Measurements from ENCODE around the gene TSG101. TPM values are rescaled to one million over a fixed set of nuclear protein-coding genes. Genes with fewer than 3 reads are reported as not detected.

TSG101 gene
- total RNA-seq, 1 experiment from 2014 or later, result 117 TPM

DNA sequence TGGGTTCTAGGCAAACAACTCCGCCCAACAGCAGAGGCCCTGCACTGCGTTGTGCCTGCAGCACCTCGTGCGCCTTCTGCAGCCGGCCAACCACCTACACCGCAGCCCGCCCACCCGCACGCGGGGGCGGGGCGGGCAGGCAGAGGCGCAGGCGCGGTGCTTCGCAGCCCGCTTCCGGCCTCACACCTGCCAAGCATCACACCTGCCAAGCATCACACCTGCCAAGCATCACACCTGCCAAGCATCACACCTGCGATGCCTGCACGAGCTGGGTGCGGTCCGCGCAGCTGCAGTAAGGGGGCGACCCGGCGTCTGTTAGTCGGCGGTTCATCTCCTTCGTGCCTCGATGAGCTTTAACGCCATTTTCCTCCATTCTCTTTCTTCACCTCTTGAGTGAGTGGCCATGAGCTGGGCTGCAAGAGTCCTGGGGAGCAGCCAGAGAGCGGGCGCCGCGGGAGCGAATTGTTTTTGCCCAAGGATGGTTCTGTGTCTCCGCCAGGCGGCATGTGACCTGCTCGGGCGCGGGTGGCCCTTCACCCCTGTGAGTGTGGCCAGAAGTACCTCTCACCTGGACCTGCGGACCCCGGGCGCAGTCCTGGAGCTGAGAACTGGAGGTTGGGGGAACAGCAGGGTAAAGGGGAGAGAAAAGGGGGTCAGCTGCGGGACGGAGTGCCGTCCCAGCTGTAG is 70.9 kb downstream of the TSG101 start, which contains the start of gene LDHAL6A:
TSS of gene LDHAL6A (plus strand) at position 171 of the 687 bp plus-strand sequence. CDS start 825 bp downstream, outside the sequence.
- in situ Hi-C loops (cut with HindIII; ENCODE audit: low pct_unique_long_range_greater_than_20kb, low sequenced_read_pairs), result no loop called here
- no peak for DNase-seq (ENCODE audit: low read depth)

DNA sequence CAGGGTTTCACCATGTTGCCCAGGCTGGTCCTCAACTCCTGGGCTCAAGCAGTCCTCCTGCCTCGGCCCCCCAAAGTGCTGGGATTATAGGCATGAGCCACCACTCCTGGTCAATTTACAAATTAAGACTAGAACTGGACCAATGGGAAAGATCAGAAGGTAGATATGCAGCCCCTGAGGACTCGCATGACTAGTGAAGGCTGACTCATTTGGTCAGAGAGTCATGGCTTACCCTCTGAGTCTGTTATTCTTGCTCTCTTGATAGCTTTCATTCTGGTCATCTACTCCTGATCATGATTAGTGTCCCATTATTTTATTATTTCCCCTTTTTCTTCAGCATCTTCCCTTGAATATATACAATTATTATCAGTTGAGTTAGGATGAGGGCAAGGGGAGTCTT is 73.8 kb downstream of the TSG101 start:
- peak; percentile 18 for DNase-seq (ENCODE audit: low read depth)
- in situ Hi-C loops (cut with HindIII; ENCODE audit: low pct_unique_long_range_greater_than_20kb, low sequenced_read_pairs), result no loop called here

DNA sequence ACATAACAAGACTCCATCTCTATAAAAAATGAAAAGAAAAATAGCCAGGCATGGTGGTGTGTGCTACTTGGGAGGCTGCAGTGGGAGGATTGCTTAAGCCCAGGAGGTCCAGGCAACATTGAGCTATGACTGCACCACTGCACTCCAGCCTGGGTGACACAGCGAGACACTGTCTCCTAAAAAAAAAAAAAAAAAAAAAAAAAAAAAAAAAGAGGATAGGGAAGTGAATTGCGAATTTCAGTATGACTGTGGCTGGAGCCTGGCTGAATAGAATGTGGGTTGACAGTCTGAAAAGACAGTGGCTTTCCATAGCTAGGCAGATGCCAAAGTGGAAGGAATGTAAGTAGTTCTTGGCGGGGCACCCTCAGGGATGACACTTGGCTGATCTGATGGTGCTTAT is 77.5 kb downstream of the TSG101 start:
- in situ Hi-C loops (cut with HindIII; ENCODE audit: low pct_unique_long_range_greater_than_20kb, low sequenced_read_pairs), result no loop called here
- DNase-seq (ENCODE audit: low read depth), result peak; percentile 3

DNA sequence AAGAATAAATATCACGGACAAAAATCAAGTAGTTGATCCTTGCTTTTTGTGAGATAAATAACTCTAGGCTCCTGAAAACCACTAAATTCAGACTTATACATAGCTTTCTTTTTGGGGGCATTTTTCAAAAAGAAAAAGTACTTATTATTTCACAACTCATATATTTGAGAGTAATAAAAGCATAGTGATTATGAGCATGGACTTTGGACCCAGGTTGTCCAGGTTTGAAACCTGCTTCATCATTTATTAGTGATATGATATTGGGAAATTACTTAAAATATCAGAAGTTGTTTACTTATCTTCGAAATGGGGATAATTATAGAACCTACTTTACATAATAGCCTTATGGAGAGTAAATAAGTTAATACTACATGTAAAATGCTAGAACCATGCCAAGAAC is 88.1 kb downstream of the TSG101 start:
- no peak for DNase-seq (ENCODE audit: low read depth)
- in situ Hi-C loops (cut with HindIII; ENCODE audit: low pct_unique_long_range_greater_than_20kb, low sequenced_read_pairs), result no loop called here

Other genes starting within 250 kb of the TSG101 start
- 28.4 and 35.4 TPM in 2 replicates for gene HPS5, start 204.8 kb downstream of the TSG101 start, total RNA-seq (2014; rRNA removed; shearing (Covaris generic); ENCODE audit: low replicate concordance)
- 73.3 and 76.1 TPM in 2 replicates for gene GTF2H1, start 204.4 kb downstream of the TSG101 start, total RNA-seq (2014; rRNA removed; shearing (Covaris generic); ENCODE audit: low replicate concordance)
- 1,568 and 1,798 TPM in 2 replicates for gene LDHA, start 132.4 kb downstream of the TSG101 start, total RNA-seq (2014; rRNA removed; shearing (Covaris generic); ENCODE audit: low replicate concordance)
- 17.3 and 17.4 TPM in 2 replicates for gene LDHC, start 114.6 kb downstream of the TSG101 start, total RNA-seq (2014; rRNA removed; shearing (Covaris generic); ENCODE audit: low replicate concordance)
- not detected in 2 replicates for gene LDHAL6A, start 71.1 kb downstream of the TSG101 start, total RNA-seq (2014; rRNA removed; shearing (Covaris generic); ENCODE audit: low replicate concordance)
- 23.8 and 24.9 TPM in 2 replicates for gene UEVLD, start 61.8 kb upstream of the TSG101 start, total RNA-seq (2014; rRNA removed; shearing (Covaris generic); ENCODE audit: low replicate concordance)
- not detected in 2 replicates for gene MISFA, start 72.8 kb upstream of the TSG101 start, total RNA-seq (2014; rRNA removed; shearing (Covaris generic); ENCODE audit: low replicate concordance)
- gene SPTY2D1, start 107.4 kb upstream of the TSG101 start, total RNA-seq (2014; rRNA removed; shearing (Covaris generic); ENCODE audit: low replicate concordance), result 15.3 and 17.3 TPM in 2 replicates
- gene TMEM86A, start 171.8 kb upstream of the TSG101 start, total RNA-seq (2014; rRNA removed; shearing (Covaris generic); ENCODE audit: low replicate concordance), result 0.78 and 1.4 TPM in 2 replicates
- gene IGSF22, start 199.2 kb upstream of the TSG101 start, total RNA-seq (2014; rRNA removed; shearing (Covaris generic); ENCODE audit: low replicate concordance), result not detected in 2 replicates